ENCODE data around the gene DNAJC16. TPM values are rescaled to one million over a fixed set of nuclear protein-coding genes. Genes with fewer than 3 reads are reported as not detected.

The DNAJC16 gene
- total RNA-seq, 3 donors from 2014 or later (not counting 1 experiment from before 2014, with no cell fraction given) = 18.6 to 22.8 (median 18.7) TPM

DNA sequence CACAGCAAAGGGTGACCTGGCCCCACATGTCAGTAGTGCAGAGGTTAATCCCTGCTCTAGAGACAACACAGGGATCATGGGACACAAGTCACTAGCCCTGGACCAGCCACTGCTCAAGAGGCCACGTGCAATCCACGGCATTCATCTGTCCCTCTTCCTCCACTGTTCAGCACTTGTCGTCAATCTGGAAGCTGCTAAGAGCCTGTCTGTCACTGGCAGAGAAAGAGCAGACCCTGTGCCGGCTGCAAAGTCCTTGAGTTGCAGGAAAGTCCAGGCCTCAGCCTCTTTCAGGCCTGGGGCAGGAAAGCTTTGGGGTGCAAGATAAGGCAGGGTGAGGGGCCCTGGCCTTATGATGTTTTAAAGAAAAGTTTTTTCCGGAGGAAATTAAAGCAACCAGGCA is 34.1 kb upstream of the DNAJC16 start:
- no peak for ATAC-seq
- Mint-ChIP-seq H3K4me1 (no peaks in the 10 kb centered on the region), H3K27me3 (ENCODE audit: low read depth in 2 of 2) (no peaks in the 10 kb centered on the region), H3K36me3 (no peaks in the 10 kb centered on the region), H3K9me3 (no peaks in the 10 kb centered on the region), H3K4me3 (no peak overlapping the region), H3K27ac (no peak overlapping the region)
- WGBS (ENCODE audit: insufficient coverage) = 88% methylated on average over 5 of the region's 5 CpGs
- TF ChIP-seq, protein P1, sequence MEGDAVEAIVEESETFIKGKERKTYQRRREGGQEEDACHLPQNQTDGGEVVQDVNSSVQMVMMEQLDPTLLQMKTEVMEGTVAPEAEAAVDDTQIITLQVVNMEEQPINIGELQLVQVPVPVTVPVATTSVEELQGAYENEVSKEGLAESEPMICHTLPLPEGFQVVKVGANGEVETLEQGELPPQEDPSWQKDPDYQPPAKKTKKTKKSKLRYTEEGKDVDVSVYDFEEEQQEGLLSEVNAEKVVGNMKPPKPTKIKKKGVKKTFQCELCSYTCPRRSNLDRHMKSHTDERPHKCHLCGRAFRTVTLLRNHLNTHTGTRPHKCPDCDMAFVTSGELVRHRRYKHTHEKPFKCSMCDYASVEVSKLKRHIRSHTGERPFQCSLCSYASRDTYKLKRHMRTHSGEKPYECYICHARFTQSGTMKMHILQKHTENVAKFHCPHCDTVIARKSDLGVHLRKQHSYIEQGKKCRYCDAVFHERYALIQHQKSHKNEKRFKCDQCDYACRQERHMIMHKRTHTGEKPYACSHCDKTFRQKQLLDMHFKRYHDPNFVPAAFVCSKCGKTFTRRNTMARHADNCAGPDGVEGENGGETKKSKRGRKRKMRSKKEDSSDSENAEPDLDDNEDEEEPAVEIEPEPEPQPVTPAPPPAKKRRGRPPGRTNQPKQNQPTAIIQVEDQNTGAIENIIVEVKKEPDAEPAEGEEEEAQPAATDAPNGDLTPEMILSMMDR (IDR thresholded peaks at IDR 0.05) = no peak
- H3K9me3 ChIP-seq (ENCODE audit: control insufficient read depth, insufficient read depth, low read length) = no peaks in the 10 kb centered on the region
- no peak for DNase-seq
- H3K4me3 ChIP-seq (ENCODE audit: low read length) = no peak overlapping the region
- intact Hi-C loops (cut with micrococcal nuclease) = no loop called here
- H3K4me1 ChIP-seq (ENCODE audit: control insufficient read depth, insufficient read depth, low read length) = no peaks in the 10 kb centered on the region
- no peaks in the 10 kb centered on the region for H3K27me3 ChIP-seq (ENCODE audit: control insufficient read depth, insufficient read depth, low read length)
- H3K36me3 ChIP-seq (ENCODE audit: control insufficient read depth, insufficient read depth, low read length) = peaks cover 29% of the 10 kb centered on the region
- H3K27ac ChIP-seq (ENCODE audit: low read length) = no peak overlapping the region

DNA sequence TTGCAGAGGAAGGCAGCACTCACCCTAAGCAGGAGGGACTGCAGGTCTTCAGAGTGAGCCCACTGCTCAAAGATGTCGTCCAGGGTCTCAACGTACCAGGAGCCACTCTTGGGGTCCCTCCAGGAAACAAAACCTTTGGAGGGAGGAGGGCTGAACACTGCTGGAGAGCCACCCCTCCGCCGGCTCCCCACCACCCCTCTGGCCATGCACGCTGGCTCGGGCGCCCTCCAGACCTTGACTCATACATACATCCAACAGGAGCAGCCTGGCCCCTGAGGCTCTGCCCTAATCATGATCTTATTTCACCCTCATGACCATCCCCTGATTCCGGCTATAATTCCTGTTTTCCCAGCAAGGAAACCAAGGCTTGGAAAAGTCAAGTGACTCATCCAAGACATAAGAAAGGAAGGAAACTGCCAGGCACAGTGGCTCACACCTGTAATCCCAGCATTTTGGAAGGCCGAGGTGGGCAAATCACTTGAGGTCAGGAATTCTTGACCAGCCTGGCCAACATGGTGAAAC is 32.7 kb upstream of the DNAJC16 start:
- Histone ChIP-seq H3K9me3 (ENCODE audit: control insufficient read depth, insufficient read depth, low read length) (no peaks in the 10 kb centered on the region), H3K4me1 (ENCODE audit: control insufficient read depth, insufficient read depth, low read length) (no peaks in the 10 kb centered on the region), H3K27me3 (ENCODE audit: control insufficient read depth, insufficient read depth, low read length) (no peaks in the 10 kb centered on the region), H3K27ac (ENCODE audit: low read length) (no peak overlapping the region), H3K36me3 (ENCODE audit: control insufficient read depth, insufficient read depth, low read length) (peaks cover 29% of the 10 kb centered on the region), H3K4me3 (ENCODE audit: low read length) (no peak overlapping the region)
- Mint-ChIP-seq H3K4me3 (no peak overlapping the region), H3K27me3 (ENCODE audit: low read depth in 2 of 2) (no peaks in the 10 kb centered on the region), H3K9me3 (no peaks in the 10 kb centered on the region), H3K27ac (no peak overlapping the region), H3K4me1 (no peaks in the 10 kb centered on the region), H3K36me3 (no peaks in the 10 kb centered on the region)
- TF ChIP-seq, protein P1 (IDR thresholded peaks at IDR 0.05) = no peak
- intact Hi-C loops (cut with micrococcal nuclease) = no loop called here
- ATAC-seq = no peak
- 97% methylated on average over 9 of the region's 9 CpGs for WGBS (ENCODE audit: insufficient coverage)
- DNase-seq = no peak

DNA sequence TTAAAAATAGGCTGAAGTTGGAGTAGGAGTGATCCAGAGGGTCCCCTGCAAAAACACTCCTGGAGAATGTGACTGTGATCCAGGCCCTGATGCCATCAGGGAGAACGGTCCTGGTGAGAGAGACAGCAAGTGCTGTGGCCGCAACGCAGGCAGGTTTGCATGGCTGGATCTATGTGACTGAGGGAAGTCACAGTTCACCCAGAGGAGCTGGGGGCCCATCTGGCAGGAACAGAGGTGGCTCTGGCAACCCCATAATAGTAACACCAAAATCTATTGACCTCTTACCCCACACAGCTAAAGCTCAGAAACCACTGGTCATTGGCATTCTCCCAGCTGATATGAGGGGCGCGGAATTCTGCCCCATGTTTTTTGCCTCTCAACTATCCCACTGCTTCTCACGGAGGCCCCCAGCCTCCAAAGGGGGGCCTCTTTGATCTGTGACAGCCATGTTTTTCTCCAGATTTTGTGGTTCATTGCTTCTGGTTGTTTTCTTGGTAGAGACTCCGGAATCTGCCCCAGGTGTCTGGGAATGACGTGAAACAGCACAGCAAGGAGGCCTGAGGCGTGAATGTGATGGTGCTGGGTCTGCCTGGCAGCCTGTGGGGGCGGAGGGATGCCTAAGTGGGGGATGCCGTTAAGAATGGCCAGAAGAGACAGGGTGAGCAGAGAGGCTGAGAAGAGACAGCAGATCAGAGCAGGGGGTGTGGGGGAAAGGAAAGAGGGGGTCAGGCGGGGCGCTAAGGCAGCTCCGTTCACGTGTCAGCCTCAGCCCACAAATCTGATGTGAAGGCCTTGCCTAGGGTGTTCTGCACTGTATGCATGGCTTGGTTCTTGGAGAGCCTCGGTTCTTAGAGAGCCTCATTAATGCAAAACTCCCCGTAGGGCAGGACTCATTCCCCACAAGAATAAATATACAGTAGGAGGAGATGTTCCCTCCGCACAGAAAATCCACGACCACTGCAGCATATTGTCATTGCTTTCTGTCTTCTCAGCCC is 26.2 kb upstream of the DNAJC16 start:
- peaks cover 19% of the 10 kb centered on the region for H3K36me3 ChIP-seq (ENCODE audit: control insufficient read depth, insufficient read depth, low read length)
- DNase-seq (no peak), ATAC-seq (no peak)
- H3K9me3 ChIP-seq (ENCODE audit: control insufficient read depth, insufficient read depth, low read length) = no peaks in the 10 kb centered on the region
- no peak overlapping the region for H3K27ac ChIP-seq (ENCODE audit: low read length)
- intact Hi-C loops (cut with micrococcal nuclease) = loop anchor here (2.0 kb wide), 1 partner anchor 178 kb away; no protein-coding TSS in a partner anchor
- H3K27me3 ChIP-seq (ENCODE audit: control insufficient read depth, insufficient read depth, low read length) = no peaks in the 10 kb centered on the region
- 93% methylated on average over 18 of the region's 19 CpGs for WGBS (ENCODE audit: insufficient coverage)
- TF ChIP-seq, protein P1 (IDR thresholded peaks at IDR 0.05) = no peak
- no peaks in the 10 kb centered on the region for H3K4me1 ChIP-seq (ENCODE audit: control insufficient read depth, insufficient read depth, low read length)
- H3K4me3 ChIP-seq (ENCODE audit: low read length) = no peak overlapping the region
- Mint-ChIP-seq H3K9me3 (no peaks in the 10 kb centered on the region), H3K4me3 (no peak overlapping the region), H3K4me1 (no peaks in the 10 kb centered on the region), H3K27ac (no peak overlapping the region), H3K36me3 (no peaks in the 10 kb centered on the region), H3K27me3 (ENCODE audit: low read depth in 2 of 2) (no peaks in the 10 kb centered on the region)

Data from natural killer cell (primary cell).